ENCODE data around the gene CFAP54.

The CFAP54 gene

GRCh38 chr12:96751626-96752025 is 262.2 kb downstream of the CFAP54 start:
- no peak for DNase-seq (ENCODE audit: low read depth)

- no peak for DNase-seq (ENCODE audit: low read depth)
Measured at GRCh38 chr12:96752211-96752610, 262.8 kb downstream of the CFAP54 start.

DNA sequence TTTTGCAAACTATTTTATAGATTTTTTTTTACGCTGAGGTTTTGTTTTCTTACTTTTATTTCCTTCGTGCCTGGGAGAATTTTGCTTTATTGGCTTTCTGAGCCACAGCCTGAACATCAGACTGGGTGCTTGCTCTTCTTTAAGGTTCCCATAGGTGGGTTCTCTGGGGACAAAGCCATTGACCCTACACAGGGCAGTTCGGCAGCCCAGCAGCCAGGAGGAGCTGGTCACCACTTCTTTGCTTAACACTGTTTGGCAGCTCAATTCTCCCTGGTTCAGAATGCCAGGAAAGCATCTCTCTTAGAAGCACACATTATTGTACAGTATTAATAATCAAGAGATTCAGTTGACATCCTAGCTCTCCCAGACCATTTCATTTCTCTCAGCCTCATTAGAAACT is 276.9 kb downstream of the CFAP54 start:
- no peak for DNase-seq (ENCODE audit: low read depth)

DNA sequence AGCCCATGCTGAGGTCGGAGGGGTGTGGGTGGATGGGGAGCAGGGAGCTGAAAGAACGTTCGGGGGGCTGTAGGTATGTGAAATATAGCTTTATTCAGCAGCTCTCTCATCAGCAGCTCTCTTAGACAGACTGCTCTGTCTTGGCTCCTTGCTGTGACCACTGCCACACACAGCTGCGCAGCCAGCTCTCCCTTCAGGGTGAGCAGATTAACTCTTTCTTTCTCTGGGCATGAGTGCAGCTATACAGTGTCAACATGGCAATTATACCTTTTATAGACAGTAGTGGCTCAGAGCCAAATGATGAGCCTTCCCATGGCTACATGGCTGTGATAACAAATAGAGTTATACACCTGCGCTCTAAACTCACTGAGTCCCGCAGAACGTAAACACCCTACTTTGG is 280.0 kb downstream of the CFAP54 start:
- no peak for DNase-seq (ENCODE audit: low read depth)

- no peak for DNase-seq (ENCODE audit: low read depth)
Measured at GRCh38 chr12:96770219-96771102, 281.1 kb downstream of the CFAP54 start.

DNA sequence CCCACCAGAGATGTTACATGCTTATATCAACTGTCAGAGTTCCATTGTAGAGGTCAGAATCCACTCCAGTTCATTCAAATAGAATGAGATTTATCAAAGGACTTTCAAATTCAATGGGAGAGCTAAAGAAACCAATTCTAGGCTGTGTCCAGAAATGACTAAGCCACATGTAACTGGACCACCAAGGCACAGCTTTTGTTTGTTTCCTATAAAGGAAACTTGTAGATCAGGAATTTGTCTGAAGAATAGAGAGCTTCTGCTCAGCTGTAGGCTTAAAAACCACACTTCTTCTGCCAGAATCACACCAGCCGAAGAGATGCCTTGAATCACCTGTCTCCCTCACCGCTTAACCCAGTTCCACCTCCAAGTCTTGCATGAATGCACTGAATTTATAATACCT is 283.7 kb downstream of the CFAP54 start:
- DNase-seq (ENCODE audit: low read depth): no peak

GRCh38 chr12:96774496-96775256 is 285.3 kb downstream of the CFAP54 start:
- DNase-seq (ENCODE audit: low read depth): no peak

DNA sequence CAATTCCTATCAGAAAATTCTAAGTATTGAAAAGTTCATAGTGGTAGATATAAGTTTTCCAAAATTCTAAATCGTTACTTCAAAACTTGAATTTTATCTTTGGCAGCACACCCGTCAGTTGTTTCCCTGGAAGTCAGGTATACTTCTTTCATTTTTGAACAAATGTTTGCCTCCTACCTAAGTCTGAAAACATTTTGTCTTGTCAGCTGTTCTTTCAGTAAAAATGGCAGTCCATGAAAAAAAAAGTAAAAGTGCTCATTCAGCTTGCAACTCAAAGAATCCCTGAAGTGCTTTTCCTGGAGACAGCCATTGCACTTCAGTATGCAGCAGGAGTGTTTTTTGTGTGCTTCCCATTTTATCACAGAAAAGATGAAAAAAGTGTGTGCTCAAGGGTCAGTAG is 287.5 kb downstream of the CFAP54 start:
- DNase-seq (ENCODE audit: low read depth): no peak

- DNase-seq (ENCODE audit: low read depth): no peak
Measured at GRCh38 chr12:96780330-96780729, 291.0 kb downstream of the CFAP54 start.

- no peak for DNase-seq (ENCODE audit: low read depth)
Measured at GRCh38 chr12:96786791-96787190, 297.4 kb downstream of the CFAP54 start.

GRCh38 chr12:96803969-96804368 is 314.6 kb downstream of the CFAP54 start:
- no peak for DNase-seq (ENCODE audit: low read depth)

- no peak for DNase-seq (ENCODE audit: low read depth)
Measured at GRCh38 chr12:96806272-96806671, 316.9 kb downstream of the CFAP54 start.

- no peak for DNase-seq (ENCODE audit: low read depth)
Measured at GRCh38 chr12:96807741-96808140, 318.4 kb downstream of the CFAP54 start.

DNA sequence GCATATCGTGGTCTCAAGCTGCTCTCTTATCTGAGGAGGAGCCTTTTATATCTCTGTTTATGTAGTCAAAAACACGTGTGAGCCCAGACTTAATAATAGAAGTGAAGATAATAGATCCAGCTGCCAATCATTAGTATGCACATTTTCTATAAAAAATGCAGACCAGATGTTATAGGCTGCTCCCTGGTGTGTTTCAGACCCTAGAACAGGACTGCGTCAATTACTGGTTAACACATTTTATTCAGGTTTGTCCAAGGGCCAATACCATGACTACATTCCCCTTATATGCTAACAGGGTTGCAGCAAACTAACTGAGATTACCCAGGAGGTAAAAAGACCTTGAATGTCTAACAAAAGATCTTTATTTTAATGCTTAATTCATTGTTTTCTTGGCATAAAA is 319.2 kb downstream of the CFAP54 start:
- no peak for DNase-seq (ENCODE audit: low read depth)

DNA sequence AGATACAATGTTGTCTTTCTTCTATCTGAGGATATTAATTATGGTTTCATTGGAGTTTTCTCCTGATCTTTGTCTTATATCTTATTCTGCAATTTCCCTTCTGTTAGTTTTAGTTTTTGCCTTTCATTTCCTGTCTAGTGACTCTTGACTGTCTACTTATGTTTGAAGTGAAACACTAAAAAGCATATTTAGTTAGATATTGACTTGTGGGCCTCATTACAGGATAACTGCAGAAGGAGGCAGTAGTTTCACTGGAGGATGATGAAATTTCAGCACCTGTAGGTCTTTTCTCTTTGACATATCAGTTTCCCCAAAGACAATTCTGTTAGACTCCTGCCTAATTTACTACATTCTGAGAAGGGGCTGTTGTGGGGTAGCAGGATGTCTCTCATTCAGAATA is 320.1 kb downstream of the CFAP54 start:
- DNase-seq (ENCODE audit: low read depth): no peak

- DNase-seq (ENCODE audit: low read depth): no peak
Measured at GRCh38 chr12:96810057-96810456, 320.7 kb downstream of the CFAP54 start.

DNA sequence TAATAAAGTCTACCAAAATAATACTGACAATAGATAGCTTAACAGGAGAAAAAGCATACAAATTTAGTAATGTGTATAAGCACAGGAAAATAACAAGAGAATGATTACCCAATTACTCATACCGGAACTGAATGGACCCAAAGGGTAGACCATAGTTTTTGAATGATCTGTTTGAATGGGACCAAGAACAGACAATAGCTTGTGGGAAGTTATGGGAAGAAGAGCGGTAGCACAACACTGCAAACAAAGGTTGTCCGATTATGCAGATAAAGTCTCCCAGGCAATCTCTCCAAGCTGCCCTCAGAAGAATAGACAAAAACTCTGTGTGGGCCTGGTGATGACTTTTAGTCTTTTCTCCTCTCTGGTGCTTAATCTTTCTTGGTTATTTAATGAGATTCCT is 321.1 kb downstream of the CFAP54 start:
- no peak for DNase-seq (ENCODE audit: low read depth)

- no peak for DNase-seq (ENCODE audit: low read depth)
Measured at GRCh38 chr12:96811083-96811482, 321.7 kb downstream of the CFAP54 start.

DNA sequence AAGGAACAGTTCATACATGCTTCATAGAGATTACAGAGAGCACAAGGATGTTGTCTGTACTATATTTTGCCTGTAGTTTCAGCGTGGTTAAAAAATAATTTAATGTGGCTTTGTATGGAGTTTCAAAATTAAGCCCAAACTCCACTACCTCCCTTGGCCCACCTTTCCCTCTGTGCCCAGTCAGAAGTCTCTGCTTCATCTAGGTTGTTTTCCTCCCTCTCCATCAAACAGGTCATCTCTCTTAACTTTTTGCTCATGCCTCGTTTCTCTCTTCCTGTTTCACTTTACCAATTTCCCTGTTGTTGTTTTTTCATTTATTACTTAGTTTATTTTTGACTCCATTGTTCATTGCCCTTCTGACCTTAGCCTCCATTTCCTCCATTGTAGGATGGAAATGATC is 322.8 kb downstream of the CFAP54 start:
- DNase-seq (ENCODE audit: low read depth): no peak

GRCh38 chr12:96814200-96814599 is 324.8 kb downstream of the CFAP54 start:
- DNase-seq (ENCODE audit: low read depth): no peak

GRCh38 chr12:96821592-96821991 is 332.2 kb downstream of the CFAP54 start:
- DNase-seq (ENCODE audit: low read depth): no peak

DNA sequence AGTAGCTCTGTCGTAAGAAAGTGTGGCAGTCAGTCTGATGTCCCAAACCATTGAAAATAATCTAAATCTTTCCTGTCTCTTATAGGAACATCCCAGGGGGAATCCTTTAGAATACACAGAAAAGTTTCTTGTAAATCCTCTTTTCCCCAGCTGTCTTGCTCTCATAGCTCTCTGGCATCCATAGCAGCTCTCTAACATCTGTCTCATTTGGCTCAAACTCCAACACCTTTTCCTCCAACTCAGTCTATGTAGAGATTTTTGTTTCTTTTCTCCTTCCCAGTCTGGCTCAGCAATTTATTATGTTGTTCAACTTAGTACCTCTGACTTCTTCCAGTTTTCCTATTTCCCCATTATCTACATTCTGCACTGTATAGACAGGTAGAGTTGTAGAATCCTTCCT is 333.3 kb downstream of the CFAP54 start:
- DNase-seq (ENCODE audit: low read depth): no peak

DNA sequence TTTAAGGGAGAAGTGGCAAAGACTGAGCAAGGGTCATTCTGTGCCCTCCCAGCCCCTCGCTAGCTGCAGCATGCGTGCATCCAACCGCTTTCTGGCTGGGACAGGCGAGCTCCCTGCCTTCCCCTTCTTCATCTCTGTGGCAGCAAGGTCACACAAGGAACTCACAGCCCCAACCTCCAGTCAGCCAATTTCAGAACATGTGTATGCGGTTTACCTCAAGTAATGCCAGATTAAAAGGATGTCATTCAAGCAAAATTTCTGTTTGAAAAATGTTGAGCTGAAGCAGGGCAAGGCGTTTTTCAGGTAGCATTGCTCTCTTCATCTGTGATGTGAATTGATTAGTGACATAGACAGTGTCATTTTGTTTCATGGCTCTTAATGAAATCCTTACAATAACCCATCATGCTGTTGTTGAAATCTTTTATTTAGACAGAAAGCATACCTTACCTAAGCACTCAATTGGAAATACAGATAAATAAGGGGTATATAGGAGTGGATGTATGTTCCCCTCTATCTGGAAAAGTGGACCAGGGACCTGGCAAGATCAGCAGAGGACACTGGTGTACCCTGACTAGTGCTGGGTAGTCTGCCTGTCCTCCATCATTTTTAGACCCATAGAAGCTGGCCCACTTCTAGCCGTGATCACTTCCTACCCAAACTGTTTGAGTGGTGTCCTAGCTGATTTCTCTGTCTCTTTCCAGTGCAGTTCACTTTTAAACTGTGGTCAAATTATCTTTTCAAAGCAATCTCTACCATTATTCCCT is 334.9 kb downstream of the CFAP54 start:
- DNase-seq (ENCODE audit: low read depth): no peak

Data from stimulated activated CD8-positive, alpha-beta memory T cell treated with anti-CD3 and anti-CD28 coated beads, Interleukin-7, amount 100 ng/mL, for 24 hours (primary cell).